GM12878 (cell line): ENCODE data around the gene SNED1. TPM values are rescaled to one million over a fixed set of nuclear protein-coding genes. Genes with fewer than 3 reads are reported as not detected.

Source experiments
- ATAC-seq: fragments of 200-7000 bp; cut with Tn5 transposase; 3 replicates; pipeline ENCODE4 v1.9.1; 2020; ENCODE audit warnings: mild to moderate bottlenecking, moderate library complexity
- BruUV-seq: library from RNA; stranded (reverse); fragments of 400-500 nt; replicated peaks from 2 replicates; lab custom pipeline; 2021; lab: Mats Ljungman, UMichigan
- CTCF ChIA-PET: fragments of 300-600 bp; sonication (Branson Sonifier 250); formaldehyde crosslinking; extraction: SDS; loops from one replicate; lab custom pipeline; 2021; ENCODE audit warnings: inconsistent platforms; lab: Yijun Ruan, JAX
- POLR2A ChIA-PET: fragments of 350-600 bp; formaldehyde crosslinking; extraction: SDS; loops from one replicate; lab custom pipeline; 2021; ENCODE audit warnings: inconsistent platforms; lab: Charles Lee
- RAD21 ChIA-PET: fragments of 300-600 bp; sonication (Branson Sonifier 250); formaldehyde crosslinking; loops from one replicate; lab custom pipeline; 2023; ENCODE audit warnings: antibody characterized with exemption; ENCODE audit not compliant: unreplicated experiment; lab: Charles Lee
- SMC1A ChIA-PET: fragments of 300-600 bp; sonication (Branson Sonifier 250); formaldehyde crosslinking; loops from one replicate; lab custom pipeline; 2023; ENCODE audit not compliant: unreplicated experiment, uncharacterized antibody; lab: Charles Lee
- DNase-seq: peaks from one replicate; pipeline ENCODE4 v3.0.0-alpha.2; 2011; ENCODE audit warnings: low read depth, low spot score
- FAIRE-seq: peaks from 3 replicates; lab custom pipeline; 2011; peaks lifted over from hg19 to GRCh38; lab: Jason Lieb, UNC
- H2AFZ ChIP-seq: 2 replicates; pipeline ENCODE4 v1.6.0; 2011; ENCODE audit warnings: low read depth, low read length, control low read depth; ENCODE audit not compliant: control insufficient read depth
- H3K27ac ChIP-seq: 2 replicates; pipeline ENCODE4 v1.5.1; 2011; ENCODE audit warnings: control low read depth; ENCODE audit not compliant: control insufficient read depth, insufficient read depth
- H3K27me3 ChIP-seq, 2 experiments: replicated peaks in 1 of 2; 2 replicates each; pipeline versions ENCODE4 v1.6.0 to v1.6.1; 2011; ENCODE audit warnings: low read length in 1 of 2; ENCODE audit not compliant: control insufficient read depth in 2 of 2, insufficient read depth in 2 of 2
- H3K36me3 ChIP-seq, 2 experiments: 2 replicates each; pipeline ENCODE4 v1.5.1; 2011; ENCODE audit warnings: low read length in 1 of 2; ENCODE audit not compliant: control insufficient read depth in 2 of 2, insufficient read depth in 2 of 2
- H3K4me1 ChIP-seq: 2 replicates; pipeline ENCODE4 v1.6.1; 2011; ENCODE audit warnings: mild to moderate bottlenecking, low read length, moderate library complexity, mixed read lengths; ENCODE audit not compliant: control insufficient read depth, insufficient read depth
- H3K4me2 ChIP-seq: 2 replicates; pipeline ENCODE4 v1.6.0; 2011; ENCODE audit warnings: control low read depth; ENCODE audit not compliant: control insufficient read depth, insufficient read depth
- H3K4me3 ChIP-seq: fragments of 200-600 bp; sonication (generic); 2 replicates; pipeline ENCODE4 v1.5.1; 2016
- H3K79me2 ChIP-seq: 2 replicates; pipeline ENCODE4 v1.6.0; 2011; ENCODE audit warnings: low read length; ENCODE audit not compliant: control insufficient read depth, insufficient read depth
- H3K9ac ChIP-seq: 2 replicates; pipeline ENCODE4 v1.8.0; 2011; ENCODE audit warnings: low read length, control low read depth, mixed read lengths; ENCODE audit not compliant: control insufficient read depth, insufficient read depth
- H3K9me3 ChIP-seq: replicated peaks from 3 replicates; pipeline ENCODE4 v1.5.1; 2011; ENCODE audit warnings: mild to moderate bottlenecking, low read length; ENCODE audit not compliant: control insufficient read depth, insufficient read depth
- H4K20me1 ChIP-seq: 2 replicates; pipeline ENCODE4 v1.6.0; 2011; ENCODE audit not compliant: control insufficient read depth, insufficient read depth
- BRCA1 ChIP-seq: IDR thresholded peaks from 2 replicates; pipeline ENCODE4 v1.6.1; 2011; ENCODE audit warnings: low read depth, low read length, improper control_type of control experiment
- CHD2 ChIP-seq: IDR thresholded peaks from 2 replicates; pipeline ENCODE4 v1.6.1; 2011; ENCODE audit warnings: low read depth, low read length, improper control_type of control experiment, borderline replicate concordance
- DPF2 ChIP-seq: fragments of 450-650 bp; IDR thresholded peaks from 2 replicates; pipeline ENCODE4 v1.6.1; 2017; ENCODE audit warnings: mild to moderate bottlenecking
- EZH2 ChIP-seq: IDR thresholded peaks from 2 replicates; pipeline ENCODE4 v1.6.1; 2012; ENCODE audit warnings: low read depth, mild to moderate bottlenecking, control low read depth, inconsistent platforms, low read length, borderline replicate concordance; ENCODE audit not compliant: control insufficient read depth
- JUND ChIP-seq: IDR thresholded peaks from 2 replicates; pipeline ENCODE4 v1.6.1; 2012; ENCODE audit warnings: low read depth, mild to moderate bottlenecking, low read length, improper control_type of control experiment, moderate library complexity
- SMAD5 ChIP-seq: IDR thresholded peaks from 2 replicates; pipeline ENCODE4 v1.6.1; 2016; ENCODE audit warnings: antibody characterized with exemption, low read depth
- ZNF24 ChIP-seq: fragments of 450-650 bp; IDR thresholded peaks from 2 replicates; pipeline ENCODE4 v1.6.1; 2017; ENCODE audit warnings: antibody characterized with exemption, mild to moderate bottlenecking
- WGBS: methylation state at CpG from one replicate; pipeline ENCODE4 v1.1.6; 2016; ENCODE audit warnings: low lambda C conversion rate; ENCODE audit not compliant: insufficient replicate concordance, insufficient coverage; ENCODE audit errors: missing lambda C conversion rate; 5-methylcytosine and 5-hydroxymethylcytosine counted together
- in situ Hi-C: fragments of 300-500 bp; cut with MboI; formaldehyde crosslinking; loops from 9 replicates; pipeline ENCODE4 v1.14.3; 2018; ENCODE audit warnings: mixed read lengths
- intact Hi-C: fragments of 100-400 bp; cut with micrococcal nuclease; formaldehyde crosslinking; loops from one replicate; pipeline ENCODE4 v1.14.2; 2022; ENCODE audit not compliant: unreplicated experiment
- polyA plus RNA-seq, 11 experiments: library from polyadenylated mRNA; depleted of rRNA in 4 of 11; unstranded in 6 of 11; stranded (reverse) in 5 of 11; fragments of >200 nt; fragmentation: Nextera tagmentation in 4 of 11; fragmentation: Illumina TruSeq in 1 of 11; extraction: Ambion mirVana in 4 of 11; extraction: Trizol in 1 of 11; gene quantifications; 1 replicate in 1 of 11; 2 replicates in 10 of 11; pipeline versions ENCODE4 v1.2.1 to v1.2.3, GENCODE V29; 2011 to 2016; ENCODE audit warnings: inconsistent platforms in 2 of 11, missing spikeins in 2 of 11, low read depth in 1 of 11
- total RNA-seq, 4 experiments: library from RNA; depleted of rRNA in 3 of 4; stranded (reverse); fragments of >200 nt in 3 of 4; fragmentation: Illumina TruSeq in 1 of 4; extraction: Trizol in 1 of 4; gene quantifications; 2 replicates each; pipeline versions ENCODE4 v1.2.1 to v1.2.3, GENCODE V29; 2013 to 2021
- TF ChIP-seq, protein P1 (sequence below): fragments of 450-650 bp; formaldehyde crosslinking; IDR thresholded peaks from 2 replicates; pipeline ENCODE4 v1.4.0; 2022; ENCODE audit warnings: mild to moderate bottlenecking, moderate library complexity

SNED1 gene
- total and polyA plus RNA-seq, 10 of the 15 experiments (the other 5 are each of a cell fraction or from before 2014, with no cell fraction given), result 0.05 to 8.4 (median 3.0) TPM

DNA sequence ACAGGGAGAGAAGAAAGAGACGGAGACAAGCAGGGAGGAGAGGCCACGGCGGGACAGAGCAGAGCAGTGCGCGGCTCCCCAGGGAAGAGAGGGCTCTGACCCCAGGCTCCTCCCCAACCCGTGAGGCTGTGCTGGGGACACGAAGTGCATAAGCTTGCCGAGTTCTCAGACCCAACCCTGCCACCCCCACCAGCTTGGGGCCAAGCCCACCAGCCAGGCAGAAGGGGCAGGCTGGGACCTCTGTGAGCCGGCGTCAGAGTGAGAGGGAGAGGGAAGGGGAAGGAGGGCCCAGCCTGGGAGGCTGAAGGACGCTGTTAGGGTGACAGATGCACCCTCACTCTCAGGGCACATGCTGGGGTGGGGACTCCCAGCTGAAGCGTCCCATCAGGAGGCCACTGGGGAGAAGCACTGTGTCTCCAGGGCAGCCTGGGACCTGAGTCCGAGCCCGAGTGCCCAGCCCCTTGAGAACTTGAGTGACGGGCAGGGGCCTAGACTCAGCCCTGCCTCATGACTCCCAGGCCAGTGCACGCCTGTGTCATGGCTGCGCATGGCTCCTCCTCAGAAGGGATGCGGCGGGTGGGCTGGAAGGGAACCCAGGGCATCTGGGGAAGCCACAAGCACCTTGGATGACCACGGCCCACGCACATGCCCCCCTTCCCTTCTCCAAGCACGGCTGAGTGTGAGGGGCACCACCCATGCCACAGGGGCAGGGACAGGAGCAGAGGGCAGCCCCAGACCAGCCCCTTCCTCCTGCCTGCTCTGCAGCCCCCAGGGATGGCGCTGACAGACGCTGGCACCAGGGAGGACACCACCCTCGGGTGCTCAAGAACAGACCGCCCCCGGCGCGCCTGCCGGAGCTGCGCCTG, 72.6 kb downstream of the SNED1 start:
- ChIA-PET CTCF (no interaction called here), POLR2A (no interaction called here), SMC1A (no interaction called here), RAD21 (no interaction called here)
- in situ Hi-C loops, result no loop called here
- 58% methylated on average over 25 of the region's 31 CpGs for WGBS
- H3K36me3 ChIP-seq, result peaks cover 0 to 3% of the 10 kb centered on the region in 2 experiments; a peak in 1 of 4 replicates
- no peaks in the 10 kb centered on the region for H3K9me3 ChIP-seq
- no peak for ATAC-seq
- no peaks in the 10 kb centered on the region for H3K4me1 ChIP-seq
- H3K9ac ChIP-seq, result no peak overlapping the region
- no peak overlapping the region for H3K27ac ChIP-seq
- H3K79me2 ChIP-seq, result no peaks in the 10 kb centered on the region
- no peaks in the 10 kb centered on the region; a peak in 1 of 4 replicates for H3K27me3 ChIP-seq
- DNase-seq, result no peak
- H2AFZ ChIP-seq, result no peak overlapping the region
- FAIRE-seq, result no peak
- no peaks in the 10 kb centered on the region for H4K20me1 ChIP-seq
- H3K4me2 ChIP-seq, result no peak overlapping the region
- no TSS peak for BruUV-seq
- TF ChIP-seq CHD2 (no peak), ZNF24 (no peak), JUND (no peak), BRCA1 (no peak), SMAD5 (no peak), DPF2 (no peak), EZH2 (no peak)
- TF ChIP-seq, protein P1, sequence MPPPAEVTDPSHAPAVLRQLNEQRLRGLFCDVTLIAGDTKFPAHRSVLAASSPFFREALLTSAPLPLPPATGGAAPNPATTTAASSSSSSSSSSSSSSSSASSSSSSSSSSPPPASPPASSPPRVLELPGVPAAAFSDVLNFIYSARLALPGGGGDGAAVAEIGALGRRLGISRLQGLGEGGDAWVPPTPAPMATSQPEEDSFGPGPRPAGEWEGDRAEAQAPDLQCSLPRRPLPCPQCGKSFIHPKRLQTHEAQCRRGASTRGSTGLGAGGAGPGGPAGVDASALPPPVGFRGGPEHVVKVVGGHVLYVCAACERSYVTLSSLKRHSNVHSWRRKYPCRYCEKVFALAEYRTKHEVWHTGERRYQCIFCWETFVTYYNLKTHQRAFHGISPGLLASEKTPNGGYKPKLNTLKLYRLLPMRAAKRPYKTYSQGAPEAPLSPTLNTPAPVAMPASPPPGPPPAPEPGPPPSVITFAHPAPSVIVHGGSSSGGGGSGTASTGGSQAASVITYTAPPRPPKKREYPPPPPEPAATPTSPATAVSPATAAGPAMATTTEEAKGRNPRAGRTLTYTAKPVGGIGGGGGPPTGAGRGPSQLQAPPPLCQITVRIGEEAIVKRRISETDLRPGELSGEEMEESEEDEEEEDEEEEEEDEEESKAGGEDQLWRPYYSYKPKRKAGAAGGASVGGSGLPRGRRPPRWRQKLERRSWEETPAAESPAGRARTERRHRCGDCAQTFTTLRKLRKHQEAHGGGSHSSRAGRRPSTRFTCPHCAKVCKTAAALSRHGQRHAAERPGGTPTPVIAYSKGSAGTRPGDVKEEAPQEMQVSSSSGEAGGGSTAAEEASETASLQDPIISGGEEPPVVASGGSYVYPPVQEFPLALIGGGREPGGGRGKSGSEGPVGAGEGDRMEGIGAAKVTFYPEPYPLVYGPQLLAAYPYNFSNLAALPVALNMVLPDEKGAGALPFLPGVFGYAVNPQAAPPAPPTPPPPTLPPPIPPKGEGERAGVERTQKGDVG, result no peak
- intact Hi-C loops, result no loop called here
- no peak overlapping the region for H3K4me3 ChIP-seq
